ENCODE measurements around the gene CYGB. TPM values are rescaled to one million over a fixed set of nuclear protein-coding genes. Genes with fewer than 3 reads are reported as not detected.
"Not testable (repeated sequence)": the region's sequence is repeated elsewhere in the genome, so short reads cannot be mapped to it uniquely, and the experiment has no call there.

The CYGB gene
- total RNA-seq, 1 experiment from 2014 or later = not detected

DNA sequence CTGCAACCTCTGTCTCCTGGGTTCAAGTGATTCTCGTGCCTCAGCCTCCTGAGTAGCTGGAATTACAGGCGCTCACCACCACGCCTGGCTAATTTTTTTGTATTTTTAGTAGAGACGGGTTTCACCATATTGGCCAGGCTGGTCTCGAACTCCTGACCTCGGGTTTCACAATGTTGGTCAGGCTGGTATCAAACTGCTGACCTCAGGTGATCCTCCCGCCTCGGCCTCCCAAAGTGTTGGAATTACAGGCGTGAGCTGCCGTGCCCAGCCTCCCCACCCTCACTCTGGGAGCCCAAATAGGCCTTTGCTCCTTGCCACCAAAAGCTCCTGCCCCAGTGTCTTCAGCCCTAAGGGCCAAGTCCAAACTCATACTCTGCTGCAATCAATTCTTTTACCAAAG, 15.8 kb downstream of the CYGB start:
- H2AFZ ChIP-seq (ENCODE audit: low read length); H3K9me3 ChIP-seq (ENCODE audit: low read length); H3K4me2 ChIP-seq (ENCODE audit: low read depth, low read length, poor library complexity, severe bottlenecking); H3K27ac ChIP-seq (ENCODE audit: low read length); H3K27me3 ChIP-seq (ENCODE audit: low read length); H3K9me2 ChIP-seq (replicated peaks; ENCODE audit: insufficient read depth, low read length); H3K79me2 ChIP-seq (ENCODE audit: low read length); H4K20me1 ChIP-seq (ENCODE audit: insufficient read depth, low read depth, low read length); H3K4me1 ChIP-seq (ENCODE audit: low read length); H3K36me3 ChIP-seq (ENCODE audit: insufficient read depth, low read length); DNase-seq; H3K9ac ChIP-seq (ENCODE audit: low read length); H3K4me3 ChIP-seq (ENCODE audit: low read length): not testable (repeated sequence)

DNA sequence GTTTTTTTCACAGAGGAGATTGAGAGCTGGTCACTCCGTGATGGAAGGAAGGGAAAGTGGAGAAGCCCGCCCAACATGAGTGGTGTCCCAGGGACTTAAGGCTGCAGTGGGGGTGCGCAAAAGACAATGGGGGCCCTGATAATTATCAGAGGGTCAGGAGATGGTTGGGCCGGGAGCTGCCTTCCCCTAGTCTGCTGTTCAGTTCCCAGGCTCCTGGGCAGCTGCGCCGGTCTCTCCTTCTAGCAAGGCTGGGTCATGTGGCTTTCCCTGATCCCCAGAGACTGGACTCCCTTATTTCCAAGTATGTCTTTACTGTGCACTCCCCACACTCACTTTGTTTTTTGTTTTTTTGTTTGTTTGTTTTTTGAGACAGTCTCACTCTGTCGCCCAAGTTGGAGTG, 16.2 kb downstream of the CYGB start:
- no peaks in the 10 kb centered on the region for H4K20me1 ChIP-seq (ENCODE audit: insufficient read depth, low read depth, low read length)
- H3K4me2 ChIP-seq (ENCODE audit: low read depth, low read length, poor library complexity, severe bottlenecking) = no peak overlapping the region
- no peaks in the 10 kb centered on the region for H3K79me2 ChIP-seq (ENCODE audit: low read length)
- H3K4me3 ChIP-seq (ENCODE audit: low read length) = no peak overlapping the region
- no peaks in the 10 kb centered on the region for H3K9me3 ChIP-seq (ENCODE audit: low read length)
- peaks cover 3% of the 10 kb centered on the region for H3K4me1 ChIP-seq (ENCODE audit: low read length)
- H3K36me3 ChIP-seq (ENCODE audit: insufficient read depth, low read length) = no peaks in the 10 kb centered on the region
- no peak overlapping the region for H3K27ac ChIP-seq (ENCODE audit: low read length)
- DNase-seq = no peak
- H3K9ac ChIP-seq (ENCODE audit: low read length) = no peak overlapping the region
- H3K9me2 ChIP-seq (replicated peaks; ENCODE audit: insufficient read depth, low read length) = no peaks in the 10 kb centered on the region
- no peaks in the 10 kb centered on the region for H3K27me3 ChIP-seq (ENCODE audit: low read length)
- no peak overlapping the region for H2AFZ ChIP-seq (ENCODE audit: low read length)

DNA sequence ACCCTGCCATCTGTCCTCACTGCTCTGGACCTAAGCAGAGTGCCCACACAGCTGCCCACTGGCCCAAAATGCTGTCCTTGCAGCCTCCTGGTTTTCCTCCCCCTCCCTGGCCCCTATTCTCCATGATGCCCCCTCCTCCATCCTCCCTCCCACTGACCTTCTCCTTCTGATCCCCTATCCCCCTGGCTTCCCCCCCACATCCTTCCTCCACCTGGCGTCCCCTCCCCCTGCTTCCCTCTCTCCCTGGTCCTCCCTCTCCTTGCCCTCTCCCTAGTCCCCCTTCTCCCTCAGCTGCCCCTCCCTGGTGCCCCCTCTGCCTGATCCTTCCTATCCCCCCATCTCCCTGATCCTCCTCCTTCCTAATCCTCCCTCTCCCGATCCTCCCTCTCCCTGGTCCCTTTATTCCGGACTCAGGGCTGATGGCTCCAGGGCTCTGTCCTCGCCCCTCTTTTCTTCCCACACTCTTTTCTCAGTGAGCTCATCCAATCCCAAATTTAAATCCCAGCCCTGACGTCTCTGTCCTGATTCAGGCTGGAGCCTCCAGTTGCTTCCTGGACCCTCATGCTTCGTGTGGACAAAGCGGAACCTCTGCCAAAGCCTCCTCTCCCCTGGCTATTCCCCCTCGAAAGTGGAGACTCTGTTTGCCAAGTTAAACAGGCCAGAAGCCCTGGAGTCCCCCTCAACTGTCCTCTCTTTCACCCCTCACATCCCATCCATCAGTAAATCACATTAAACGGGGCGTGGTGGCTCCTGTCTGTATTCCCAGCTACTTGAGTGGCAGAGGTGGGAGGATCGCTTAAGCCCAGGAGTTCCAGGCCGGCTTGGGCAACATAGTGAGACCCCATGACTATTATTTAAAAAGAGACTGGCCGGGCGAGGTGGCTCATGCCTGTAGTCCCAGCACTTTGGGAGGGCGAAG, 18.2 kb downstream of the CYGB start:
- peaks cover 3% of the 10 kb centered on the region for H3K4me1 ChIP-seq (ENCODE audit: low read length)

DNA sequence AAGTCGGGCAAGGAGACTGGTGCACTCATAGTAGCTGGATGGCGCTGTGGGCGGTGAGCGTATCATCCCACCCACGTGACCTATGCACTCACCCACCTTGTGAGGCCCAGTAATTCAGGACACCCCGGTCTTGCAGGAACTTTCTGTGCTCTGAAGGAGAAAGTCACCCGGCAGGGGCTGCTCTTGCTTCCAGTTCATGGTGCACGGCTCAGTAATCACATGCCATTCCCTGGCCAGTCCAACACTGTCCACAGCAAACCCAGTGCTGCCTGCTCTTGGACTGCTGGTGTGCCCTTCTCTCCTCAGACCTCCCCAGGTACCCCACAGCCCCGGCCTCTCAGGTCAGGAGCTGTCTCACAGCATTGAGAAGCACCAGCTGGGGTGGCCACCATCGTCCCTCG, 19.9 kb downstream of the CYGB start:
- Histone ChIP-seq H3K27me3 (ENCODE audit: low read length) (no peaks in the 10 kb centered on the region), H3K9ac (ENCODE audit: low read length) (no peak overlapping the region), H4K20me1 (ENCODE audit: insufficient read depth, low read depth, low read length) (no peaks in the 10 kb centered on the region), H3K79me2 (ENCODE audit: low read length) (no peaks in the 10 kb centered on the region), H3K4me3 (ENCODE audit: low read length) (no peak overlapping the region), H3K9me2 (replicated peaks; ENCODE audit: insufficient read depth, low read length) (no peaks in the 10 kb centered on the region), H3K4me2 (ENCODE audit: low read depth, low read length, poor library complexity, severe bottlenecking) (no peak overlapping the region), H3K9me3 (ENCODE audit: low read length) (no peaks in the 10 kb centered on the region), H2AFZ (ENCODE audit: low read length) (no peak overlapping the region), H3K36me3 (ENCODE audit: insufficient read depth, low read length) (no peaks in the 10 kb centered on the region), H3K4me1 (ENCODE audit: low read length) (no peaks in the 10 kb centered on the region), H3K27ac (ENCODE audit: low read length) (no peak overlapping the region)
- no peak for DNase-seq

More for the DNA sequence above, 18.2 kb downstream of the CYGB start:
- Histone ChIP-seq H3K27ac (ENCODE audit: low read length) (no peak overlapping the region), H4K20me1 (ENCODE audit: insufficient read depth, low read depth, low read length) (no peaks in the 10 kb centered on the region), H3K79me2 (ENCODE audit: low read length) (no peaks in the 10 kb centered on the region), H3K4me3 (ENCODE audit: low read length) (no peak overlapping the region), H3K9me2 (replicated peaks; ENCODE audit: insufficient read depth, low read length) (no peaks in the 10 kb centered on the region), H3K9me3 (ENCODE audit: low read length) (no peaks in the 10 kb centered on the region), H3K9ac (ENCODE audit: low read length) (no peak overlapping the region), H2AFZ (ENCODE audit: low read length) (no peak overlapping the region), H3K27me3 (ENCODE audit: low read length) (no peaks in the 10 kb centered on the region), H3K4me2 (ENCODE audit: low read depth, low read length, poor library complexity, severe bottlenecking) (no peak overlapping the region), H3K36me3 (ENCODE audit: insufficient read depth, low read length) (no peaks in the 10 kb centered on the region)
- no peak for DNase-seq

DNA sequence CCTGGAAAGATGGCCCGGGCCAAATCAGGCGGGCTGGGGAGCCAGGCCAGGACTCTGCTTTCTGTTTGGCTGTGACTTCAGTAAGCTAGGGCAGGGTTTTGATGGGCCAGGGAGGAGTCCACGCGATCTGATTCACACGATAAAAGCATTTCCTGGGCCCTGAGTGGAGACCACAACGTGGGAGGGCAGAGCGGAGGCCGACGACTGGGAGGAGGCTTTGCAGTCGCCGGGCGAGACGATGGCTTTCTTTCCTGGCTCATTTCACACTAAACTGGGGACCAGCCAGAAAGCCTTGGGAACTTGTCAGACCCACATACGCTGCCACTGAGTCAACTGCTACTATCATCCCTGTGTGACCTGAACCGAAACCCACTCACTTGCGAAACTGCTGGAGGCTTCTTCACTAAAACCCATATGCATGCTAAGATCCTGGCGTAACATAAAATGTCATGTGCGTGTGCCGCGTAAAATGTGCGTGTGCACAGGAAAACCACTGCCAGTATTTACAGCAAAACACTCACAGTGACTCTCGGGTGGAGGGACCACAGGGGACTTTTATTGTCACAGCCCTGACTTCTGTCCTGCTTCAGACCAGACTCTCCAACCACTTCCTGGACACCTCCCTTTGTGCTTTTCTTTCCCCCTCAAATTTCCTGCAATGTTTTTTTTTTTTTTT, 22.1 kb downstream of the CYGB start:
- Histone ChIP-seq H3K9ac (ENCODE audit: low read length) (no peak overlapping the region), H3K4me3 (ENCODE audit: low read length) (no peak overlapping the region), H2AFZ (ENCODE audit: low read length) (no peak overlapping the region), H3K36me3 (ENCODE audit: insufficient read depth, low read length) (no peaks in the 10 kb centered on the region), H4K20me1 (ENCODE audit: insufficient read depth, low read depth, low read length) (no peaks in the 10 kb centered on the region), H3K9me2 (replicated peaks; ENCODE audit: insufficient read depth, low read length) (no peaks in the 10 kb centered on the region), H3K4me1 (ENCODE audit: low read length) (no peaks in the 10 kb centered on the region), H3K79me2 (ENCODE audit: low read length) (no peaks in the 10 kb centered on the region), H3K4me2 (ENCODE audit: low read depth, low read length, poor library complexity, severe bottlenecking) (no peak overlapping the region), H3K9me3 (ENCODE audit: low read length) (no peaks in the 10 kb centered on the region), H3K27ac (ENCODE audit: low read length) (no peak overlapping the region), H3K27me3 (ENCODE audit: low read length) (no peaks in the 10 kb centered on the region)
- no peak for DNase-seq

DNA sequence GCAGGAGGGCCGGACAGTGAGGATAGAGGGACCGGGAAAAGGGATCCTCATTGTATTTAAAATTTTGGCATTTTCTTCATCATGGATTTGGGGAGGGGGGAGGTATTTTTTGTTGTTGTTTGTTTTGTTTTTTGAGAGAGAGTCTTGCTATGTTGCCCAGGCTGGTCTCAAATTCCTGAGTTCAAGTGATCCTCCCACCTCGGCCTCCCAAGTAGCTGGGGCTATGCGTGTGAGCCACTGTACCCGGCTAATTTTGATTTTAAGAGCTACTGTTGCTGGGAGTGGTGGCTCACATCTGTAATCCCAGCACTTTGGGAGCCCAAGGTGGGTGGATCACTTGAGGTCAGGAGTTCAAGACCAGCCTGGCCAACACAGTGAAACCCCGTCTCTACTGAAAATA, 23.2 kb downstream of the CYGB start:
- not testable (repeated sequence) for H3K27ac ChIP-seq (ENCODE audit: low read length); H3K36me3 ChIP-seq (ENCODE audit: insufficient read depth, low read length); H3K79me2 ChIP-seq (ENCODE audit: low read length); H3K9me2 ChIP-seq (replicated peaks; ENCODE audit: insufficient read depth, low read length); H3K4me2 ChIP-seq (ENCODE audit: low read depth, low read length, poor library complexity, severe bottlenecking); H3K9ac ChIP-seq (ENCODE audit: low read length); H3K4me3 ChIP-seq (ENCODE audit: low read length); H3K27me3 ChIP-seq (ENCODE audit: low read length); H2AFZ ChIP-seq (ENCODE audit: low read length); H4K20me1 ChIP-seq (ENCODE audit: insufficient read depth, low read depth, low read length); DNase-seq; H3K9me3 ChIP-seq (ENCODE audit: low read length); H3K4me1 ChIP-seq (ENCODE audit: low read length)

DNA sequence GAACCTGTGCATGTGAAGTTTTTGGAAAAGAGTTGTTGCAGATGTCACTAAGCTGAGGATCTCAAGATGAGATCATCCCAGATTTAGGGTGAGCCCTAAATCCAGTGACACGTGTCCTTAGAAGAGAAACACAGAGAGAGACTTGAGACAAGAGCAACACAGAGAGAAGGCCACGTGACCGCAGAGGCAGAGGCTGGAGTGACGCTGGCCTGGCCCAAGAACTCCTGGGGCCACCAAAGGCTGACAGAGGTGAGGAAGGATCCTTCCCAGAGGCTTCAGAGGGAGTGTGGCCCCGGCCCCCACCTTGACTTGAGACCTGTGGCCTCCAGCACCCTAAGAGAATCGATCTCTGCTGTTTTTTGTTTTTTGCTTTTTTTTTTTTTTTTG, 24.2 kb downstream of the CYGB start:
- Histone ChIP-seq H2AFZ (ENCODE audit: low read length) (no peak overlapping the region), H3K27me3 (ENCODE audit: low read length) (no peaks in the 10 kb centered on the region), H3K4me1 (ENCODE audit: low read length) (no peaks in the 10 kb centered on the region), H3K9me3 (ENCODE audit: low read length) (no peaks in the 10 kb centered on the region), H3K9ac (ENCODE audit: low read length) (no peak overlapping the region), H3K36me3 (ENCODE audit: insufficient read depth, low read length) (no peaks in the 10 kb centered on the region), H3K27ac (ENCODE audit: low read length) (no peak overlapping the region), H4K20me1 (ENCODE audit: insufficient read depth, low read depth, low read length) (no peaks in the 10 kb centered on the region), H3K79me2 (ENCODE audit: low read length) (no peaks in the 10 kb centered on the region), H3K9me2 (replicated peaks; ENCODE audit: insufficient read depth, low read length) (no peaks in the 10 kb centered on the region), H3K4me3 (ENCODE audit: low read length) (no peak overlapping the region), H3K4me2 (ENCODE audit: low read depth, low read length, poor library complexity, severe bottlenecking) (no peak overlapping the region)
- no peak for DNase-seq

DNA sequence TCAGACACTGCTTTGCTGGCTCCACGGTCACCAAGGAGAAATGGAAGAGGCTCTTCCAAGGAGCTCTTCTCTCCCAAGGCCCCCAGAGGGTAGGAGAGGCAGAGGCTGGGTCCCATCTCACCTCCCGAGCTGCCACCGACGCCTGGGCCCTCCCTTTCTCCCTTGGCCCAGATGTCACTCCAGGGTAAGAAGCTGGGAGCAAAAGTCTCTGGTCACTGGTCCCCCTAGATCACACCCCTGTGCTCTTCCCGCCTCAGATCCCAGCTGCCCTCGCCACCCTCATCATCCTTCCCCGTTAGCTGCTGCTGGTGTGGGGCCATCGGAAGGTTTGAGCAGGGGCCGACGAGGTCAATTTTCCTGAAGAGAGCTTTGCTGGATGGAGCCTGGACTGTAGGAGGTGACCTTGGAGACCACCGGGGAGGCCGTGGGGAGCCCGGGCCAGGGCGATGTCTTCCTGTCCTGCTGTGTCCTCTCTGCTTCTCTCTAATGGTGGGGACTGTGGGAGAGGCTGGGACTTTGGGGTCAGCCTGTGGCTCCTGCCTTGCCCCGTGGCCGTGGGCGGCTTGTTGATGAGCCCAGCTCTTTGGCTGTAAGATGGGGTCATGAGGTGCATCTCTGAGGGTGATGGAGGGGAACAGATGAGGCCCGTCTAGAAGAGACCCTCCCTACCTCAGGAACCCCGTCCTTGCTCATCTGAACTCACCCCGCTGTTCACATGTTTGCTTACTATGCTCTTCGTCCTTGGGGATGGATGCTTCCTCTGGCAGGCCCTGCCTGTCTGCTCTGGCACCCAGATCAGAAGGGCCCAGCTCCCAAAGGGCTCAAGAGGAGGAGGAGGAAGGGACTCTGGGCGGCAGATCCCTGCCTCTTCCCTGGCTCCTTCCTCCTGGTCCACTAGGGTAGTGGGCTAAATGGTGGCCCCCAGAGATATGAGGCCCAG, 24.9 kb downstream of the CYGB start:
- Histone ChIP-seq H3K4me1 (ENCODE audit: low read length) (no peaks in the 10 kb centered on the region), H3K9me2 (replicated peaks; ENCODE audit: insufficient read depth, low read length) (no peaks in the 10 kb centered on the region), H3K4me3 (ENCODE audit: low read length) (no peak overlapping the region), H4K20me1 (ENCODE audit: insufficient read depth, low read depth, low read length) (no peaks in the 10 kb centered on the region), H3K9me3 (ENCODE audit: low read length) (no peaks in the 10 kb centered on the region), H3K27ac (ENCODE audit: low read length) (no peak overlapping the region), H2AFZ (ENCODE audit: low read length) (no peak overlapping the region), H3K79me2 (ENCODE audit: low read length) (no peaks in the 10 kb centered on the region), H3K4me2 (ENCODE audit: low read depth, low read length, poor library complexity, severe bottlenecking) (no peak overlapping the region), H3K9ac (ENCODE audit: low read length) (no peak overlapping the region), H3K27me3 (ENCODE audit: low read length) (no peaks in the 10 kb centered on the region), H3K36me3 (ENCODE audit: insufficient read depth, low read length) (no peaks in the 10 kb centered on the region)
- DNase-seq = no peak

All from Karpas-422 (cell line).